ENCODE results near the gene TLR10.

DNA sequence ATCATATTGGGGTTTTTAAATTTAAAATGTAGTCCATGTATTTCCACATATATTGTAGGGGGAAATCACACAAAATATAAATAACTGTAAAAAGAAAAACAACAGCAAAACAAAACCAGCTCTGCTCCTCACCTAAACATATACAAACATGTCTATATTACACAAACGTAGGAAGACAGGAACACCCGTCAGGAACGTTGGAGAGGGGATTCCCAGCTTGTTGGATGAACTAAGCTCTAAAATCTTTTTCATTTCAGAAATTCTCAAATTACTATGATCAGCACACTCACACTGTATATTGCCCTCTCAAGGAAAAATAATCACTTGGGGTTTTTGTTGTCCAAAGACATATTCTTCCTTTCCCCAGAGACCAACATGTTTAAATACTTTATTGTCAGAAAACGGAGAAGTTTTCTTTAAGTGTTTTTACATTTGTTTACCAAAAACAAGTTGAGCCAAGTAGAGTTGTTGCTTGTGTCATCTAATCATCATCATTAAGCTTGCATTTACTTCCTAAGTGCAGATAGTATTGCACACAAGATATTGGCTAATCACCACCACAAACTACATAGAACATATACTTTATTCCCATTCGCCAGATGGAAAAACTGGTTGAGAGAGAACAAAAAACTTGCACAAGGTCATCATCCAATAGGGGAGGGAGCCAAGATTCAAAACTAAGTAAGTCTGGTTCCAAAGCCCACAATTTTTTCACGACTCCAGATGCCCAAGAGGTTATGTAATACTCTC, 2.4 kb upstream of the TLR10 start:
- TF ChIP-seq, protein P1, sequence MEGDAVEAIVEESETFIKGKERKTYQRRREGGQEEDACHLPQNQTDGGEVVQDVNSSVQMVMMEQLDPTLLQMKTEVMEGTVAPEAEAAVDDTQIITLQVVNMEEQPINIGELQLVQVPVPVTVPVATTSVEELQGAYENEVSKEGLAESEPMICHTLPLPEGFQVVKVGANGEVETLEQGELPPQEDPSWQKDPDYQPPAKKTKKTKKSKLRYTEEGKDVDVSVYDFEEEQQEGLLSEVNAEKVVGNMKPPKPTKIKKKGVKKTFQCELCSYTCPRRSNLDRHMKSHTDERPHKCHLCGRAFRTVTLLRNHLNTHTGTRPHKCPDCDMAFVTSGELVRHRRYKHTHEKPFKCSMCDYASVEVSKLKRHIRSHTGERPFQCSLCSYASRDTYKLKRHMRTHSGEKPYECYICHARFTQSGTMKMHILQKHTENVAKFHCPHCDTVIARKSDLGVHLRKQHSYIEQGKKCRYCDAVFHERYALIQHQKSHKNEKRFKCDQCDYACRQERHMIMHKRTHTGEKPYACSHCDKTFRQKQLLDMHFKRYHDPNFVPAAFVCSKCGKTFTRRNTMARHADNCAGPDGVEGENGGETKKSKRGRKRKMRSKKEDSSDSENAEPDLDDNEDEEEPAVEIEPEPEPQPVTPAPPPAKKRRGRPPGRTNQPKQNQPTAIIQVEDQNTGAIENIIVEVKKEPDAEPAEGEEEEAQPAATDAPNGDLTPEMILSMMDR (IDR thresholded peaks at IDR 0.05 in 2 of 3, conservative IDR thresholded peaks at IDR 0.05 in 1 of 3; ENCODE audit: borderline replicate concordance in 1 of 3, insufficient read depth in 1 of 3, low read depth in 2 of 3, low read length in 2 of 3), result no peak
- TF ChIP-seq CEBPB (IDR thresholded peaks at IDR 0.05; ENCODE audit: low read depth) (no peak), SIN3A (IDR thresholded peaks at IDR 0.05; ENCODE audit: low read depth) (no peak), YY1 (IDR thresholded peaks at IDR 0.05; ENCODE audit: extremely low read depth, insufficient replicate concordance, low read depth, low read length) (no peak), POLR2AphosphoS5 (IDR thresholded peaks at IDR 0.05; ENCODE audit: low read depth, low read length) (no peak), EZH2 (IDR thresholded peaks at IDR 0.05) (no peak), POLR2A (IDR thresholded peaks at IDR 0.05; ENCODE audit: borderline replicate concordance, extremely low read depth, insufficient read depth, insufficient read length) (no peak), TCF7L2 (IDR thresholded peaks at IDR 0.05; ENCODE audit: borderline replicate concordance, extremely low read depth, insufficient read depth, insufficient read length) (no peak), CBX3 (IDR thresholded peaks at IDR 0.05; ENCODE audit: low read depth) (no peak)
